IMR-90 (cell line): ENCODE data around the gene VAV3. TPM values are rescaled to one million over a fixed set of nuclear protein-coding genes. Genes with fewer than 3 reads are reported as not detected.

Experiments used
- ATAC-seq: fragments of 200-7000 bp; cut with Tn5 transposase; 2 replicates; pipeline ENCODE4 v1.9.1; 2020; ENCODE audit warnings: low read depth, mild to moderate bottlenecking, moderate library complexity
- BruUV-seq: library from RNA; stranded (reverse); fragments of 400-500 nt; replicated peaks from 2 replicates; lab custom pipeline; 2021; lab: Mats Ljungman, UMichigan
- CTCF ChIA-PET: fragments of 300-600 bp; formaldehyde crosslinking; extraction: SDS; loops from one replicate; lab custom pipeline; 2021; ENCODE audit warnings: antibody characterized with exemption; lab: Yijun Ruan, JAX
- POLR2A ChIA-PET: fragments of 300-600 bp; sonication (Branson Sonifier 250); formaldehyde crosslinking; loops from one replicate; lab custom pipeline; 2022; ENCODE audit warnings: antibody characterized with exemption; ENCODE audit not compliant: unreplicated experiment; lab: Charles Lee
- DNase-seq: peaks from one replicate; pipeline ENCODE4 v3.0.0; 2013
- H2AFZ ChIP-seq: replicated peaks from 2 replicates; pipeline ENCODE3; 2013; ENCODE audit warnings: low read length, mild to moderate bottlenecking; ENCODE audit not compliant: poor library complexity
- H2AK5ac ChIP-seq: 2 replicates; pipeline ENCODE4 v1.6.1; 2013; ENCODE audit warnings: low read depth, low read length, inconsistent platforms
- H2AK9ac ChIP-seq: replicated peaks from 2 replicates; pipeline ENCODE3; 2013; ENCODE audit warnings: mild to moderate bottlenecking, low read depth, low read length, moderate library complexity; ENCODE audit not compliant: poor library complexity
- H2BK120ac ChIP-seq: 2 replicates; pipeline ENCODE4 v1.6.1; 2013; ENCODE audit warnings: low read depth, low read length, inconsistent platforms
- H2BK15ac ChIP-seq: 3 replicates; pipeline ENCODE4 v1.6.1; 2013; ENCODE audit warnings: low read depth, low read length, inconsistent platforms
- H2BK20ac ChIP-seq: 2 replicates; pipeline ENCODE4 v1.6.1; 2013; ENCODE audit warnings: low read depth, mild to moderate bottlenecking, inconsistent platforms, low read length, moderate library complexity
- H2BK5ac ChIP-seq: 2 replicates; pipeline ENCODE4 v1.6.1; 2013; ENCODE audit warnings: mild to moderate bottlenecking, low read depth, low read length, inconsistent platforms; ENCODE audit not compliant: poor library complexity, severe bottlenecking
- H3K14ac ChIP-seq: replicated peaks from 2 replicates; pipeline ENCODE4 v1.6.1; 2013; ENCODE audit warnings: low read depth, low read length, inconsistent platforms
- H3K18ac ChIP-seq: 2 replicates; pipeline ENCODE4 v1.6.1; 2013; ENCODE audit warnings: low read depth, low read length, control low read depth
- H3K23ac ChIP-seq: 2 replicates; pipeline ENCODE4 v1.6.1; 2013; ENCODE audit warnings: low read depth, low read length, inconsistent platforms
- H3K27ac ChIP-seq: 2 replicates; pipeline ENCODE4 v1.5.1; 2013; ENCODE audit warnings: mild to moderate bottlenecking, control low read depth, low read length; ENCODE audit not compliant: insufficient read depth
- H3K27me3 ChIP-seq: 2 replicates; pipeline ENCODE4 v1.6.1; 2013; ENCODE audit warnings: low read length; ENCODE audit not compliant: control insufficient read depth, insufficient read depth
- H3K36me3 ChIP-seq: 2 replicates; pipeline ENCODE4 v1.6.1; 2013; ENCODE audit warnings: low read length, mixed read lengths; ENCODE audit not compliant: control insufficient read depth, insufficient read depth
- H3K4ac ChIP-seq: 2 replicates; pipeline ENCODE4 v1.6.1; 2013; ENCODE audit warnings: low read depth, low read length, inconsistent platforms
- H3K4me1 ChIP-seq: 2 replicates; pipeline ENCODE4 v1.6.1; 2013; ENCODE audit warnings: low read length, mixed read lengths; ENCODE audit not compliant: control insufficient read depth, insufficient read depth
- H3K4me2 ChIP-seq: 2 replicates; pipeline ENCODE4 v1.6.1; 2013; ENCODE audit warnings: low read depth, mild to moderate bottlenecking, control low read depth, low read length, moderate library complexity
- H3K4me3 ChIP-seq: 2 replicates; pipeline ENCODE4 v1.5.1; 2013; ENCODE audit warnings: low read depth, mild to moderate bottlenecking, control low read depth, low read length, moderate library complexity; ENCODE audit not compliant: insufficient read depth
- H3K56ac ChIP-seq: 2 replicates; pipeline ENCODE4 v1.6.1; 2013; ENCODE audit warnings: low read length, inconsistent platforms; ENCODE audit not compliant: insufficient read depth; ENCODE audit errors: extremely low read depth
- H3K79me1 ChIP-seq, 2 experiments: 2 replicates each; pipeline ENCODE4 v1.6.1; 2013; ENCODE audit warnings: low read length in 2 of 2, inconsistent platforms in 1 of 2, low read depth in 1 of 2
- H3K9ac ChIP-seq: 2 replicates; pipeline ENCODE4 v1.6.1; 2013; ENCODE audit warnings: low read depth, low read length, control low read depth
- H3K9me1 ChIP-seq: 2 replicates; pipeline ENCODE4 v1.6.1; 2013; ENCODE audit warnings: low read length, inconsistent platforms; ENCODE audit not compliant: insufficient read depth
- H3K9me3 ChIP-seq: 2 replicates; pipeline ENCODE4 v1.6.1; 2013; ENCODE audit warnings: low read length; ENCODE audit not compliant: control insufficient read depth, insufficient read depth
- H4K20me1 ChIP-seq: 2 replicates; pipeline ENCODE4 v1.6.1; 2013; ENCODE audit warnings: low read length, inconsistent platforms; ENCODE audit not compliant: insufficient read depth
- H4K5ac ChIP-seq: 2 replicates; pipeline ENCODE4 v1.6.1; 2013; ENCODE audit warnings: mild to moderate bottlenecking, low read depth, low read length, control low read depth
- H4K8ac ChIP-seq, 2 experiments: 2 replicates each; pipeline ENCODE4 v1.6.1; 2013; ENCODE audit warnings: low read depth in 2 of 2, low read length in 2 of 2, control low read depth in 1 of 2, inconsistent platforms in 1 of 2
- H4K91ac ChIP-seq: 2 replicates; pipeline ENCODE4 v1.6.1; 2013; ENCODE audit warnings: low read depth, low read length, inconsistent platforms; ENCODE audit not compliant: insufficient read depth
- SMC3 ChIP-seq: fragments of 150-350 bp; IDR thresholded peaks from 2 replicates; pipeline ENCODE4 v1.6.1; 2016; ENCODE audit warnings: low read depth, mild to moderate bottlenecking, antibody characterized with exemption, low read length, moderate library complexity
- WGBS, 2 experiments: methylation state at CpG; one replicate each; pipeline versions ENCODE4 v1.1.5 to v1.1.7; 2013; ENCODE audit warnings: missing lambda C conversion rate in 2 of 2; ENCODE audit not compliant: insufficient read length in 1 of 2; ENCODE audit errors: extremely low coverage in 2 of 2; 5-methylcytosine and 5-hydroxymethylcytosine counted together
- dilution Hi-C: fragments of 300-500 bp; cut with HindIII; formaldehyde crosslinking; loops from one replicate; pipeline ENCODE4 v1.14.3; 2018; ENCODE audit warnings: low sequenced_read_pairs; ENCODE audit not compliant: unreplicated experiment
- in situ Hi-C: fragments of 300-500 bp; cut with MboI; formaldehyde crosslinking; loops from 3 replicates; pipeline ENCODE4 v1.14.3; 2019; ENCODE audit warnings: low sequenced_read_pairs, inconsistent platforms, mixed read lengths
- intact Hi-C: fragments of 100-400 bp; cut with micrococcal nuclease; formaldehyde crosslinking; loops from 2 replicates; pipeline ENCODE4 v1.10.0; 2022
- polyA plus RNA-seq, 3 experiments: library from polyadenylated mRNA; depleted of rRNA; stranded (reverse); fragments of >200 nt; gene quantifications; 2 replicates each; pipeline ENCODE4 v1.2.3, GENCODE V29; 2012; ENCODE audit warnings: low replicate concordance in 1 of 3
- total RNA-seq: library from RNA; depleted of rRNA; stranded (reverse); fragments of >200 nt; gene quantifications from 2 replicates; pipeline ENCODE4 v1.2.3, GENCODE V29; 2012

The VAV3 gene
- total and polyA plus RNA-seq, 2 of the 4 experiments (the other 2 are of a cell fraction) = 0.12 to 0.18 TPM

DNA sequence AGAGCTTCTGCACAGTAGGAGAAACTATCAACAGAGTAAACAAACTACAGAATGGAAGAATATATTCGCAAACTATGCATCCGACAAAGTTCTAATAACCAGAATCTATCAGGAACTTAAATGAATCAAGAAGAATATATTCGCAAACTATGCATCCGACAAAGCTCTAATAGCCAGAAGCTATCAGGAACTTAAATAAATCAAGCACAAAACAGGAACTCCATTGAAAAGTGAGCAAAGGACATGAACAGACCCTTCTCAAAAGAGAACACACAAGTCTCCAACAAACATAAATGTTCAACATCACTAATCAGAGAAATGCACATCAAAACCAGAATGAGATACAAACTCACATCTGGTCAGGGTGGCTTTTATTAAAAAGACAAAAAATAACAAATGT lies 126.9 kb downstream of the VAV3 start:
- in situ Hi-C loops (no loop called here), intact Hi-C loops (no loop called here), dilution Hi-C loops (no loop called here)
- no peaks in the 10 kb centered on the region for H3K4me1 ChIP-seq
- H3K56ac ChIP-seq = no peak overlapping the region
- no peak overlapping the region for H4K5ac ChIP-seq
- H3K4me2 ChIP-seq = no peak overlapping the region
- no peak overlapping the region for H3K4ac ChIP-seq
- H3K4me3 ChIP-seq = no peak overlapping the region
- no peak for ATAC-seq
- H4K91ac ChIP-seq = no peak overlapping the region
- no peak overlapping the region for H3K18ac ChIP-seq
- no peaks in the 10 kb centered on the region for H4K20me1 ChIP-seq
- H3K9me1 ChIP-seq = no peaks in the 10 kb centered on the region
- TF ChIP-seq SMC3 = no peak
- H3K27ac ChIP-seq = no peak overlapping the region
- no peak overlapping the region for H2AK5ac ChIP-seq
- no peak overlapping the region for H2AK9ac ChIP-seq
- no peak for DNase-seq
- H2AFZ ChIP-seq = no peak overlapping the region
- H3K27me3 ChIP-seq = no peaks in the 10 kb centered on the region
- no peak overlapping the region for H4K8ac ChIP-seq
- no peak overlapping the region for H2BK15ac ChIP-seq
- H3K14ac ChIP-seq = no peak overlapping the region
- BruUV-seq = no TSS peak
- no peak overlapping the region for H3K23ac ChIP-seq
- H3K79me1 ChIP-seq = no peaks in the 10 kb centered on the region
- POLR2A ChIA-PET = no interaction called here
- no peaks in the 10 kb centered on the region for H3K36me3 ChIP-seq
- CTCF ChIA-PET = no interaction called here
- no peak overlapping the region for H2BK20ac ChIP-seq
- no CpG with 5 or more reads among the region's 4 CpGs for WGBS, 2 experiments
- H3K9ac ChIP-seq = no peak overlapping the region
- H2BK120ac ChIP-seq = no peak overlapping the region
- no peaks in the 10 kb centered on the region for H3K9me3 ChIP-seq
- no peak overlapping the region for H2BK5ac ChIP-seq
